T-helper 2 cell treated with Interferon-gamma antibody and Interleukin-4, amounts not matched to agents 100 ng/mL and 5 ng/mL, for 36 hours (primary cell): ENCODE measurements around the gene PIF1. TPM values are rescaled to one million over a fixed set of nuclear protein-coding genes. Genes with fewer than 3 reads are reported as not detected.
"Not testable (repeated sequence)": the region's sequence is repeated elsewhere in the genome, so short reads cannot be mapped to it uniquely, and the experiment has no call there.

ENCODE experiments used
- intact Hi-C: fragments of 100-400 bp; cut with micrococcal nuclease; formaldehyde crosslinking; loops from one replicate; pipeline ENCODE4 v1.15.1; 2023
- total RNA-seq: library from RNA; stranded (reverse); gene quantifications from 2 replicates; pipeline ENCODE4 v1.2.3, GENCODE V29; 2022

Gene PIF1
- total RNA-seq, 1 donor from 2014 or later = 36.7 TPM

DNA sequence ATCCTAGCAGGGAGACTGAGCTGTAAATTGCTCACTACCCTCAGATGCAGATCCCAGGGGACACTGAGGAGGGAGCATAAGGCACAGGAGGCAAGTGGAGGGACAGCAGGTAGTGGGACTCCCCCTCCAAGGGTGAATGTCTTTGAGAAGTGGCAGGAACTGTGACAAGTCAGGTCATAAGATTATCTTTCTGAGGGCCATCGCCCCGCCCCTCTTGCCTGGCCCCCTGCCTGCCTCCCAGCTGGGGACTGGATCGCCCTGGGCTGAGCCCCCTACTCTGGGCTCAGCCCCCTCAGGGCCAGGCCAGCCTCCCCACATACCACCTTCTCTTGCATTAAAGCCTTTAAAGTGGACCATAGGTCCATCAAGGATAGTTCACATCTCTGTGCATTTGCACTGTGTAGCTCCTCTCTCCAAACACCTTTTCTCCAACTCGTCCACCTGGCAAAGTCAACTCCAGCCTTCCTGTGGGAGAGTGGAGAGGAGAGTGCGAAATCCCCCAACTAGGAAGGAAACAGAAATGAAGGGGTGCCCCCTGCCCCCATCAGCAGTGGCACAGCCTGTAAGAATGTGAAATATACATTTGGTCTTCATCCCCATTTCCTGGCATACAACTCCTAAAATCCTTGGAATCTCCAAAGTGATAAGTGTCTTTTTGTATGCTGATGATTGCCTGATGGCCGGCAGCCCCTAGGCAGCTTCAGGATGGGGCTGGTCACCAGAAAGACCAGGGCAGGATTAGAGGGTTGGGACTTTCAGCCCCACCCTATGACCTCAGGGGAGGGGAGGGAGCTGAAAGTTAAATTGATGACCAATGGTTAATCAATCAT is 14.7 kb downstream of the PIF1 start:
- intact Hi-C loops = loop anchor here (2.0 kb wide), 1 partner anchor 80 kb away; no protein-coding TSS in a partner anchor

DNA sequence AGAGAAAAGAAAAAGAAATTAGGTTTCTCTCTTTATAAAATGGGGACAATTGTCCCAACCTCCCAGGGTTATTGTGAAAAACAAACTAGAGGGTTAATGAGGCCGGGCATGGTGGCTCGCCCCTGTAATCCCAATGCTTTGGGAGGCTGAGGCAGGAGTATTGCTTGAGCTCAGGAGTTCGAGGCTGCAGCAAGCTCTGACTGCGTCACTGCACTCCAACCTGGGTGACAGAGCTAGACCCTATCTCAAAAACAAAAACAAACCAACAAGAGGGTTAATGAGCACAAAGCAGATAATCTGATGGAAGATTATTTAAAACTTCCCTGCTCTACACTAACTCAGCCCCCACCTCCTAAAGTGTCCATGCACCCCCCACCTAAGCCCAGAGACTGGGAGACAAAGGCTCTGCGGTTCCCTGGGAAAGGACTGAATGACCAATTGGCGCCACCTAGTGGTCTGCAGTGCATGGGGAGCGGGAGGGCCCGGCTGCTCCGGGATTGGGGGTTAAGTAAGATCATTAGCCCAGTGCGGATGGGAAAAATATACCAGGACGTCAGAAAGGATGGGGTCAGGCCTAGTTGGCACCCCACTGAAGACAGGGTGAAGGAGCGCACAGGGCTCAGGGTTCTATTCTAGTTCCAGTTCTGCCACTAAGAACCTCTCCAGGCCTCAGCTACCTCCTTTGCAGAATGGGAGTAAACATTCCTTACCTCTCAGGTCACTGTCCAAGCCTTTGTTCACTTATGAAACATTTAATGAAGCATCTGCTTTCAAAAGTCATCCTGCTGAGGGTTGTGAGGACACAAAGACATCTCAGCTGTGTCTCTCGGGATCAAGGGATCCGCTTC is 15.6 kb downstream of the PIF1 start:
- intact Hi-C loops = loop anchor here (2.0 kb wide), 1 partner anchor 79 kb away; no protein-coding TSS in a partner anchor

DNA sequence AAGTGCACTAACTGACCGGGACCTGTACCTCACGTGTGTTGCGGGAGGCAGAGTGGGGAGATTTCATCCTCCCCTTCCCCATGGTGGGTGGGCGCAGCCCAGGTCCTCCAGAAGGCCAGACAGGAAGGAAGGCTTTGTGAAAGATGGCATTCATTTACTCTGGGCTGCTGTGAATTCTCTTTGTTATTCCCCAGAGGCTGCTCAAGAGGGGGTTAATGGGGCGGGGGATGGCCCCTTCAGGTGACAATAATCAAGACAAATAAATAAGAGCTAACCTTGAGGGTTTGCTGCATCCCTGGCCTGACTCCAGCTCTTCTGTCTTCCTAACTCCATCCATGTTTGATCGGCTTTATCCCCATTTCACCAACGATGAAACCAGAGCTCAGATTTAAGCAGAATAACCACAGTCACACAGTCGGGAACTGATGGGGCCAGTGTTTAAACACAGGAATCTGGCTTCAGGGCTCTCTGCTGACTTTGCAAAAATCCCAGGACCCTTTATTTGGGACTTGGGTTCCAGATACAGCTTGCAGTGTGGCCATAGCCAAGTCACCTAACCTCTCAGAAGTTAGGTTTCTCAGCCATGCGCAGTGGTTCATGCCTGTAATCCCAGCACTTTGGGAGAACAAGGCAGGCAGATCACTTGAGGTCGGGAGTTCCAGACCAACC is 16.5 kb downstream of the PIF1 start:
- intact Hi-C loops = no loop called here

DNA sequence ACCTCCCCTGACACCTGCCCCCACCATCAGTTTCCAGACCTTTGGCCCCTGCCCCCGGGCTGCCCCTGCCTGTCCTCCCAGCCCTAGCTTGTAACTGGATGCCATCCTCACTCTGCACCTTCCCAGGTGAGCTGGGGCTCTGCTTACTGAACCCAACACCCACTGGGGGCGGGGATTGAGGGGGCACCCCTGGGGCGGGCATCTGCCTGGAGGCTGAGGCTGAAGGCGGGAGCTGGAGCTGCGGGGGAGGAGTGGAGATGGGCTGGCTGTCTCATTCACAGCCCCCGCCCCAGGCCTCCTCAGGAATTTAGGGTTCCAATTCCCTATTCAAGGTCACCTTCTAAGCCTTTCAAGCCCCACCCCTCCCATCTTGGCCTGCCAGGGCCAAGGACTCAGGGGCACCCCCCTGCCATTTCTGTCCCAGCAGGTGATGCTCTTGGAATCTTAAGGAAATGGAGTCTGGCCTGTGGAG is 17.7 kb downstream of the PIF1 start:
- intact Hi-C loops = no loop called here

DNA sequence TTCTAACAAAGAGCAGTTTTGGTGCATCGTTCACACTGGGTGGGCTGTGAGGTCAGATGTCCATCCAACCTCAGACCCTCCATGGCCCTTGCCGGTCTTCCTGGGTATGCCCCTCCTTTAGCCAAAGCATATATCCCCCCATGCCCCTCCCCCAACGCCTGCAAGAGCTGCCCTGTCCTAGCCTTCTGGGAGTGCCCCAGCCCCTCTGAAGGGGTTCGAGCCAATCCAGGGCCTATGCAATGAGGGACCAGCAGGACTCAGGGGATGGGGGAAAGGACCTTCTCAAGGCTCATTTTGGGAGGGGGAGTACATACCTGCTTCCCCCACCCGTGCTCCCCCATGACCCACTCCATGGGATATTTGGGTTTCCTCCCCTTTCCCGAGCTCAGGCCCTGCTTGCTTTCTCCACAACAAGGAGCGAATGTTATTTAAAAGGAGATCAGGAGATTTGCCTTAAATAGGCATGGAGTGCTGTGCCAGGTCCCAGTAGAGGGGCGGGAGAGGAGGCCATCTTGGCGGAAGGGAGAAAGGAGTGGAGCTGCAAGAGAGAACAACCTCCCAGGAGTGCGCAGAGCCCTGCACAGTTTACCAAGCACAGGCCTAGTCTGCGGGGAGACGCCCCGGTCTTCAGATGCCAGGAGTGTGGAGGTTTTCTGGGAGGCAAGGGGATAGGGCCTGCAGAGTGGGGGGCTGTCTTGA is 18.2 kb downstream of the PIF1 start:
- intact Hi-C loops = no loop called here

DNA sequence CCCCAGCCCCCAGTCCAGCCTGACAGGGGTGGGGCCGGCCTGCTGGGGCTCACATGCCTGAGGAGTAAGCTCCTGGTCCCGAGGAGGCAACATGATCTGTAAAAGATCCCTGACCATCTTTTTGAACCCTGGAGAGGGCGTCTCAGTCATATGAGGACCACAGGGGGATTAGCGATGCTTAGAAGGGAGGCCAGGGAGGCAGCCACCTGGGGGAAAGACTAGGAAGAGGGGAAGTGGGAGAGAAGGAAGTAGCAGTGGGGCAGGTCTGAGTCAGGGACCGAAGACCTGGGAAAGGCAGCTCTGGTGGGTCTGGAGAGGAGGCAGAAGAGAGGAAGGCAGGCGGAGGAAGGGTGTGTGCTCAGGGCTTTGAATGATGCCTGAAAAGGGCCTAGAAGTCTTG is 18.9 kb downstream of the PIF1 start:
- intact Hi-C loops = no loop called here

DNA sequence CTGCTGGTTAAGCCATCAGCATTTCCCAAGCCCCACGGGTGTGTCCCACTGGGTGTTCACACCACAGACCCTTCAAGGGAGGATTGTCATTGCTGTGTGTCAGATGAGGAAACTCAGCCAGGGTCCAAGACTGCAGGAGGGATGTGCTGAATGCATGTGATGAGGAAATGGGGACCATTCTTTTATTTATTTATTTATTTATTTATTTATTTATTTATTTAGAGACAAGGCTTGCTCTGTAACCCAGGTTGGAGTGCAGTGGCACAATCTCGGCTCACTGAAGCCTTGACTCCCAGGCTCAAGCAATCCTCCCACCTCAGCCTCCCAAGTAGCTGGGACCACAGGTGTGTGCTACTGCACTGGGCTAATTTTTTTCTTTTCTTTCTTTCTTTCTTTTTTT is 20.8 kb downstream of the PIF1 start:
- intact Hi-C loops = no loop called here

DNA sequence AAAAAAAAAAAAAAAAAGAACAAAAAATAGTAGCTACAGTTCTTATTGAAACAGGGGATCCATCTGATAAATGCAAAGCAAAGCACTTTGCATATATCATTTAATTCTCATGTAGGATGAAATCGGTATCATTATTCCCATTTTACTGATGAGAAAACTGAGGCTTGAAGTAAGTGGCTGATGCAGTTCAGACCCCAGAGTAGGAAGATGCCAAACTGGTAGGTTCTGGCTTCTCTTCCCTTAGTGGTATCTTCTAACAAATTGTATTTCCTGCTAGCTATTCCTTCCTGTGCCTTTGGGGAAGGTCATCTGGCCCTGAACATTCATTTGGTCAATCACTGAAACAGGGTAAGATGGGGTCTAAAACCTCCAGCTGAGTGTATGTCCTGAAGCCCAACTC is 21.9 kb downstream of the PIF1 start:
- intact Hi-C loops = no loop called here

DNA sequence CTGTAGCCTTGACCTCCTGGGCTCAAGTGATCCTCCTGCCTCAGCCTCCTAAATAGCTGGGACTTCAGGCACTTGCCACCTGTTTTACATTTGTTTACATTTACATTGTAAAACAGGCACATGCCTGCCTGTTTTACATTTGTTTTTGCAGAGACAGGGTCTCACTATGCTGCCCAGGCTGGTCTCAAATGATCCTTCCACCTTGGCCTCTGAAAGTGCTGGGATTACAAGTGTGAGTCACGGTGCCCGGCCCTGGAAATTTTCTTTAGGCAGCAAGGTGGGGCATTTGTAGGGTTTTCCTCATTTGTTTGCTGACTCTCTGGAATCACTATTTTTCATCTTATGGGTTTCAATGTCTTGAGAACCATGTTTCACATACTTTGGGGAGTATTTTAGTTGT is 25.0 kb downstream of the PIF1 start:
- intact Hi-C loops = no loop called here

DNA sequence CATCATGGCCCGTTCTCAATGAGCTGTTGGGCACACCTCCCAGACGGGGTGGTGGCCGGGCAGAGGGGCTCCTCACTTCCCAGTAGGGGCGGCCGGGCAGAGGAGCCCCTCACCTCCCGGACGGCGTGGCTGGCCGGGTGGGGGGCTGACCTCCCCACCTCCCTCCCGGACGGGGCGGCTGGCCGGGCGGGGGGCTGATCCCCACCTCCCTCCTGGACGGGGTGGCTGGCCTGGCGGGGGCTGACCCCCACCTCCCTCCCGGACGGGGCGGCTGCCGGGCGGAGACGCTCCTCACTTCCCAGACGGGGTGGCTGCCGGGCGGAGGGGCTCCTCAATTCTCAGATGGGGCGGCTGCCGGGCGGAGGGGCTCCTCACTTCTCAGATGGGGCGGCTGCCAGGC is 26.5 kb downstream of the PIF1 start:
- intact Hi-C loops = not testable (repeated sequence)

DNA sequence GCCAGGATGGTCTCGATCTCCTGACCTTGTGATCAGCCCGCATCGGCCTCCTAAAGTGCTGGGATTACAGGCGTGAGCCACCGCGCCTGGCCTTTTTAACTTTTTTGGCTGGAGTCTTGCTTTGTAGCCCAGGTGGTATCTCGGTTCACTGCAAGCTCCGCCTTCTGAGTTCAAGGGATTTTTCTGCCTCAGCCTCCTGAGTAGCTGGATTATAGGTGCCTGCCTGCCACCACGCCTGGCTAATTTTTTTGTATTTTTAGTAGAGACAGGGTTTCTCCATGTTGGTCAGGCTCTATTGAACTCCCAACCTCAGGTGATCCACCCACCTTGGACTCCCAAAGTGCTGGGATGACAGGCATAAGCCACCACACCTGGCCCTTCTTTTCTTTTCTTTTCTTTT is 29.5 kb downstream of the PIF1 start:
- intact Hi-C loops = not testable (repeated sequence)

DNA sequence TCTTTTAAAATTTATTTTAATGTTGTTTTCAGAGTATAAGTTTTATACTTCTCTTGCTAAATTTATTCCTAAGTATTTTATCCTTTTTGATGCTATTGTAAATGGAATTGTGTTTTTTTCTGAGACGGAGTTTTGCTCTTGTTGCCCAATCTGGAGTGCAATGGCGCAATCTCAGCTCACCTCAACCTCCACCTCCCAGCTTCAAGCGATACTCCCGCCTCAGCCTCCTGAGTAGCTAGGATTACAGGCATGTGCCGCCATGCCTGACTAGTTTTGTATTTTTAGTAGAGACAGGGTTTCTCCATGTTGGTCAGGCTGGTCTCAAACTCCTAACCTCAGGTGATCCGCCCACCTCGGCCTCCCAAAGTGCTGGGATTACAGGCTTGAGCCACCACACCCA is 30.1 kb downstream of the PIF1 start:
- intact Hi-C loops = not testable (repeated sequence)

DNA sequence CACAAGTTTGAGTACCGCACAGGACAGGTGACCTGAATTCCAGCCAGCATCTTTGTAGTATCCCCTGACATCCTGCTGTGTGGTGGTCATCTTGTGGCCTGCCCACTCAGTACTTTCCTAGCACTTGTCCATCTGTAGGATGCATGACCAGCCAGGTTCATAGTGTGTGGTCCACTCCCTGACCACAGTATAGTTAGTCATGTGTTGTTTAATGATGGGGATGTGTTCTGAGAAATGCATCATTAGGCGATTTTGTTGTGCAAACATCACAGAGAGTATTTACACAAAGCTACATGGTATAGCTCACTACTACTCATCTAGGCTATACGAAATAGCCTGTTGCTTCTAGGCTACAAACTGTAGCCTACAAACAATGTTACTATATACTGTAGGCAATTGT is 33.2 kb downstream of the PIF1 start:
- intact Hi-C loops = no loop called here

DNA sequence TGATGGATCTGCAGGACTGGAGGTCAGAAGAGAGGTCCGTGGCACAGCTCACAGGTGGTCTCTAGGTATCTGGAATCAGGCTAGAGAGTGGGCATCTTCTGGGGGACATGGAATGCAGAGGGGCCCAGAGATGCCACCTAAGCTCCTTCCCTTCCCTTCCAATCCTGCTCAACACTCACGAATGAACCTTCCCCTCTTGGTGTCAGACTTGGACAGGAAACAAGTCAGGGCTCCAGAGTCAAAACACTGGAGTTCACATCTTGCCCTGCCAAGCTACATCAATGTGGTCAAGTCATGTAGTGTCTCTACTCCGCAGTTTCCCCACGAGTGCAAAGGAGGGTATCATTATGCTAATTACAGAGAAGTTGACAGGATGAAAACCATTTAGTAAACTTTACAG is 34.0 kb downstream of the PIF1 start:
- intact Hi-C loops = no loop called here

DNA sequence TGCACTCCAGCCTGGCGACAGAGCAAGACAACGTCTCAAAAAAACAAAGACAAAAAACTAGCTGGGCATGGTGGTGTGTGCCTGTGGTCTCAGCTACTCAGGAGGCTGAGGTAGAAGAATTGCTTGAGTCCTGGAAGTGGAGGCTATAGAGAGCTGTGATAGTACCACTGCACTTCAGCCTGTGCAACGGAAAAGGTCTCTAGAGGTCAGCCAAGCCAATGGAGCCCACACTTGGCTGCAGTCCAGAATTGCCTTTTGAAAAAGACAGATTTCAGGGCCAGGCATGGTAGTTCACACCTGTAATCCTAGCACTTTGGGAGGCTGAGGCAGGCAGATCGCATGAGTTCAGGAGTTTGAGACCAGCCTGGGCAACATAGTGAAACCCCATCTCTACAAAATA is 41.7 kb downstream of the PIF1 start:
- intact Hi-C loops = no loop called here

DNA sequence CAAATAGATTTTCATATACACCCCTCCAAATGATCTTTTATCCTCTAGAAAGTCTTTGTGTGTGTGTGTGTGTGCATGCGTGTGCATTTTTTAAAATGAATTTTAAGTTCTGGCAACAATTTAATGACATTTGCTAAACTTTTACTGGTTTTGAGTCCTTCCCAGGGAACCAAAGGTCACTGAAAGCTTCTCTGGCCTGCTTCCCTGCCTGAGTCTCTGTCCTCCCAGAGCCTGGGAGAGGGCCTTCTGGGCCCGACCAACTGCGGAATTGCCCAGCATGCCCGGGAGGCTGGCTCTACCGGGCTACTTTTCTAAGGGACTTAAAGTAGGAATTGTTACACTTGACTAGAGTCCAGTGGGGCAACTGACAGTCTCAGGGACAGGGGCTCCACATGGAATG is 42.7 kb downstream of the PIF1 start:
- intact Hi-C loops = no loop called here

DNA sequence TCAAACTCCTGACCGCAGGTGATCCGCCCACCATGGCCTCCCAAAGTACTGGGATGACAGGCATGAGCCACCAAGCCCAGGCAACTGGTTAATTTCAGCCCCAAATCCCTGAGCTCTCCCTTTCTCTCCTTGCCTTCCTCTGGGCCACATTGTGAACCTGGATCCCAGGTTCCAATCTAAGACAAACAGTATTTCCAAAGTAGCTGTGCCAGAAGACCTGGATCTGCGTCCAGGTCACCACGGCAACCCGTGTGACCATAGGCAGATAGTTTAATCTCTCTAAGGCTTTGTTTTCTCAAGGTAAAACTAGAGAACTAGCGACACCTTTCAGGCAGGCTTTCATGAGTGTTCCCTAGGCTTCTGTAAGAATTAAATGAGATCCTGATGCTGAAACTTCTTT is 44.1 kb downstream of the PIF1 start:
- intact Hi-C loops = no loop called here

DNA sequence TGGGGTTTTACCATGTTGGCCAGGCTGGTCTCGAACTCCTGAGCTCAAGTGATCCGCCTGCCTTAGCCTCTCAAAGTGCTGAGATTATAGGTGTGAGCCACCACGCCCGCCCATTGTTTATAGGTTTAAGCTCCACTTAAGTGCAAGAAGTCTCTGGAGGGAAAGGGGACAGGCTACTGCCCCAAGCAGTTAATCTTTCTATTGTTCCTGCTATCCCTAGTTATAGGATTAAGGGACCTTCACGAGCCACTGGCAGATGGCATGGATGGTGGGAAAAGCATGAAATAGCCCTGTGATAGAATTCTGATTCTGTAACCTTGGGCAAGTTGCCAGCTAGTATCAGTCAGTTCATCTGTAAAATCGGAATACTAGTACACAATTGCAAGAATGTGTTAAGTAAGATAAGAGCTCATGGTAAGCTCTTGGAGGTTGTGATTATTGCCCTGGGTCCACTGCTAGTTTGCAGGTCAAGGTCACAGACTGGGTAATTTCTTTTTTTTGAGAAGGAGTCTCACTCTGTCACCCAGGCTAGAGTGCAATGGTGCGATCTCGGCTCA is 44.8 kb downstream of the PIF1 start:
- intact Hi-C loops = no loop called here

DNA sequence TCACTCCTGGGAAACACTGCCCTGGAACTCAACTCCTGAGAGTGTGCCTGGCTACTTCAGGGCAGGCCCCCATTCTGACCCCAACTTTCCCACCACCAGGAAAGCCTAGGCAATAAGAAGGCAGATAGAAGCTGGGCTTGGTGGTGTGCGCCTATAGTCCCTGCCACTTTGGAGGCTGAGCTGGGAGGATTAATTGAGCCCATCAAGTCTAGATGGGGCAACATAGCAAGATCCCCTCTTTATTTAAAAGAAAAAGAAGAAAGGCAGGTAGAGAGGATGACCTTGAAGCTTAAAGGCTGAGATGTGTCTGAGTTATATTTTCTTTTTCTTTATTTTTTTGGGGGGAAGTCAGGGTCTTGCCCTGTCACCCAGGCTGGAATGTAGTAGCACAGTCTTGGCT is 45.8 kb downstream of the PIF1 start:
- intact Hi-C loops = no loop called here

DNA sequence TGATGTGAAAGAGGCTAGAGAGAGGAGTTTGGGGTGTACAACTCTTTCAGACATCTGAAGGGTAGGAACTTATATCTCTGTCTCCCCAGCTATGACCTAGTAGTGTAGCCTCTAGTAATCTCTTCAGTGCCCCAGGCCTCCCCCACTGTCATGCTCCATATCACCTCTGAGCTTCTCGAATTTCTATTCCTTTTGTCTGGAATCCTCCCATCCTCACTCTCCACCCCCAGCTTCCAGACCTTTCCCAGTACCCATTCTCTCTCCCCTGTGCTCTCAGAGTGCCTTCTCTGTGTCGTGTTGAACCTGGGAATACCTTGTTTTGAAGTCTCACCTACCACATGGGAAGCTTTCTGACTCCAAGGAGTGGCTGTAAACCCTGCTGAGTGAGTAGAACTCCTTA is 46.4 kb downstream of the PIF1 start:
- intact Hi-C loops = no loop called here

DNA sequence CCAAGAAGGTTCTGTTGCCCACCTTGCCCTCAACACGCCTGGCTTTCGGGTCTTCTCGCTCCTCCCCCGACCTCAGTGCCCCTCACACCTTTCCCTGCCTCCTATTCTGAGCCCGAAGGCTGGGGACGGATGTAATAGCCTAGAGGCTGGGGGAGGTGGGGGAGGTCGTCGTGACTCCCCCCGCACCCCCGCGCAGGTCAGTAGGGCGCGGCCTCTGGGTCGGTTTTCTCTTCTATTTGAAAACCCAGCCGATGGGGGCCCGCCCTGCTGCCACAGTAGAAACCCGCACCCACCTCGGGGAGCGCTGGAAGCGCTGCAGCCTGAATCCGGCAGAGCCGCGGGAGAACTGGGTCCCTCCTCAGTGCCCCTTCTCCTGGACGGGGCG is 49.1 kb downstream of the PIF1 start:
- intact Hi-C loops = no loop called here
